Measurements from ENCODE around the gene GGN.
A peak's percentile ranks its signal among the peaks of the same experiment; 100 is the strongest.

Gene GGN

DNA sequence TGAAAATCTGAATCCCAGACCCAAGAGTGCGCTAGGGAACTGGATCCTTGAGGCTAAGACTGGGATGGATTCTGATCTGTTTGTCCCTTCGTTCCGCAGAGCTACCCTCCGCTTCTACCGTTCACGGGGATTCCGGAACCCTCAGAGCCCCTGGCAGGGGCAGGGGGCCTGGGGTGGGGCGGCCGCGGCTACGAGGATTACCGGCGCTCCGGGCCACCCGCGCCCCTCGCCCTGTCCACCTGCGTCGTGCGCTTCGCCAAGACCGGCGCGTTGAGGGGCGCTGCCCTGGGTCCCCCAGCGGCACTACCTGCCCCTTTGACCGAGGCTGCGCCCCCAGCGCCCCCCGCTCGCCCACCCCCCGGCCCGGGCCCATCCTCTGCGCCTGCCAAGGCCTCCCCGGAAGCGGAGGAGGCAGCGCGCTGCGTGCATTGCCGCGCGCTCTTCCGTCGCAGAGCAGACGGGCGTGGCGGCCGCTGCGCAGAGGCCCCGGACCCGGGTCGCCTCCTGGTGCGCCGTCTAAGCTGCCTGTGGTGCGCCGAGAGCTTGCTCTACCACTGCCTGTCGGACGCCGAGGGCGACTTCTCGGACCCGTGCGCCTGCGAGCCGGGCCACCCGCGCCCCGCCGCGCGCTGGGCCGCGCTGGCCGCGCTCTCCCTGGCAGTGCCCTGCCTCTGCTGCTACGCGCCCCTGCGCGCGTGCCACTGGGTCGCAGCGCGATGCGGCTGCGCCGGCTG is 7.7 kb upstream of the GGN start:
- H3K9me3 ChIP-seq (ENCODE audit: control insufficient read depth, insufficient read depth, low read depth, low read length): no peaks in the 10 kb centered on the region
- H3K36me3 ChIP-seq (ENCODE audit: control insufficient read depth, insufficient read depth, low read length): peaks cover 18% of the 10 kb centered on the region
- H3K27me3 ChIP-seq (ENCODE audit: control insufficient read depth, insufficient read depth, low read length): peaks cover 58% of the 10 kb centered on the region
- peaks cover 23% of the 10 kb centered on the region for H3K4me1 ChIP-seq (ENCODE audit: control insufficient read depth, insufficient read depth, low read length)
- H3K4me3 ChIP-seq (ENCODE audit: low read depth, low read length): peak overlapping the region; percentile 56
- H3K9ac ChIP-seq (ENCODE audit: low read length): no peak overlapping the region
- H3K27ac ChIP-seq (ENCODE audit: low read depth, low read length): no peak overlapping the region

DNA sequence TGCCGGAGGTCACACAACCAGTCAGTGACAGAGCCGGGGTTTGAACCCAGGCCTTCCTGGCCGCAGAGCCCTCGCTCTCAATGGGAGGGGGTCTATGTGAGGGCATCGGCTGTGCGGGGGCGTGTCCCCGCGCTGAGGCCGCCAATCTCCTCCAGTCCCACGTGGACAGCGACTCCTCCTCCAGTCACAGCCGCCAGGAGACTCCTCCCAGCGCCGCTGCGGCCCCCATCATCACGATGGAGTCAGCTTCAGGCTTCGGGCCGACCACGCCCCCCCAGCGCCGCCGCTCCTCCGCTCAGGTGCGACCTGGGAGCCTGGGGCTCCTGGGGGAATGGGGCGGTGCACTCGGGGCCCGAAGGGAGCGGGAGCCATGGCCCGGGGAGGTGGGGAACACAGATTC is 6.7 kb upstream of the GGN start:
- no peak overlapping the region for H3K9ac ChIP-seq (ENCODE audit: low read length)
- H3K9me3 ChIP-seq (ENCODE audit: control insufficient read depth, insufficient read depth, low read depth, low read length): no peaks in the 10 kb centered on the region
- H3K4me3 ChIP-seq (ENCODE audit: low read depth, low read length): peak overlapping the region; percentile 56
- no peak overlapping the region for H3K27ac ChIP-seq (ENCODE audit: low read depth, low read length)
- H3K27me3 ChIP-seq (ENCODE audit: control insufficient read depth, insufficient read depth, low read length): peaks cover 49% of the 10 kb centered on the region
- peaks cover 18% of the 10 kb centered on the region for H3K36me3 ChIP-seq (ENCODE audit: control insufficient read depth, insufficient read depth, low read length)
- H3K4me1 ChIP-seq (ENCODE audit: control insufficient read depth, insufficient read depth, low read length): peaks cover 29% of the 10 kb centered on the region

DNA sequence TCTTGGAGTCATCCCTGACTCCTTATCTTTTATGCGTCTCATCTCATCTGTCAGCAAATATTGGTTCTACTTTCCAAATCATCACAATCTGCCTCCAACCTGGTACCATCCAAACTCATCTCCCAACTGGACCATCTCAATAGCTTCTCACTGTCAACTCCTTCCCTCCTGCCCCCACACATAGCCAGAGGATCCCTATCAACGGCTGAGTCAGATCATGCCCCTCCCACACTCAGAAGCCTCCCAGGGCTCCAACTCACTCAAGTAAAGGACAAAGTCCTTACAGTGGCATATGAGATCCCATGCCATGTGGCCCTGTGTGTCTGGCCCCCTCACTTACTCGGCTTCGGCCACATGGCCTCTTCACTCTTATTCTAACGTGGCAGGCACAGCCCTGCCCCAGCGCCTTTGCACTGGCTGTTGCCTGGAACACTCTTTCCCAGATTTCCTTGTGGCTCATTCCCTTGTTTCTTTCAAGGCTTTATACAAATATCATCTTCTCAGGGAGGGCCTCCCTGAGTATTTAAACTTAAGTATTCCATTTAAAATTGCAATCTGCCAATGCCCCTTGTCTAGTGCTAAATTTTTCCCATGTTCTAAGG is 5.0 kb upstream of the GGN start:
- H3K4me1 ChIP-seq (ENCODE audit: control insufficient read depth, insufficient read depth, low read length): peaks cover 29% of the 10 kb centered on the region
- no peak overlapping the region for H3K4me3 ChIP-seq (ENCODE audit: low read depth, low read length)
- H3K9me3 ChIP-seq (ENCODE audit: control insufficient read depth, insufficient read depth, low read depth, low read length): no peaks in the 10 kb centered on the region
- H3K27me3 ChIP-seq (ENCODE audit: control insufficient read depth, insufficient read depth, low read length): peaks cover 32% of the 10 kb centered on the region
- peaks cover 18% of the 10 kb centered on the region for H3K36me3 ChIP-seq (ENCODE audit: control insufficient read depth, insufficient read depth, low read length)
- no peak overlapping the region for H3K9ac ChIP-seq (ENCODE audit: low read length)
- H3K27ac ChIP-seq (ENCODE audit: low read depth, low read length): no peak overlapping the region

DNA sequence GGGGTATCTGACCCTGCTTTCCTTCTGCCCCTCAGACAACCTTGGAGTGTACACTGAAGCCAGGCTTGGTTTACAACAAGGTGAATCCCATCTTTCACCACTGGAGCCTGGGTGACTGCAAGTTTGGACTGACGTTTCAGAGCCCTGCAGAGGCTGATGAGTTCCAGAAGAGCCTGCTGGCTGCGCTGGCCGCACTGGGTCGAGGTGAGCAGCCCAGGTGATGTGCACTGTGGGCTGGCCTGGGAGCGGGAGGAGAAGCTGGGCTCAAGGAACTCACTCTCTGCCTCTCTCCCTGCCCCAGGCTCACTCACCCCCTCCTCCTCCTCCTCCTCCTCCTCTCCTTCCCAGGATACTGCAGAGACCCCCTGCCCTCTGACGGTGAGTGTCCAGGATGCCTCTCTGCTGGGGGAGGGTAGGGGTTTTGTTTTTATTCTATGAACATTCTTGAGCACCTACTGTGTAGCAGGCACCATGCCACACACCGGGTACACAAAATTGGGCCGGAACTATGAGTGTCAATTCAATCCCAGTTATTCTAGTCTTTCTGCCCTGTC is 4.2 kb upstream of the GGN start:
- Histone ChIP-seq H3K4me1 (ENCODE audit: control insufficient read depth, insufficient read depth, low read length) (peaks cover 29% of the 10 kb centered on the region), H3K9me3 (ENCODE audit: control insufficient read depth, insufficient read depth, low read depth, low read length) (no peaks in the 10 kb centered on the region), H3K27me3 (ENCODE audit: control insufficient read depth, insufficient read depth, low read length) (peaks cover 25% of the 10 kb centered on the region), H3K4me3 (ENCODE audit: low read depth, low read length) (no peak overlapping the region), H3K9ac (ENCODE audit: low read length) (no peak overlapping the region), H3K36me3 (ENCODE audit: control insufficient read depth, insufficient read depth, low read length) (peaks cover 18% of the 10 kb centered on the region), H3K27ac (ENCODE audit: low read depth, low read length) (no peak overlapping the region)

DNA sequence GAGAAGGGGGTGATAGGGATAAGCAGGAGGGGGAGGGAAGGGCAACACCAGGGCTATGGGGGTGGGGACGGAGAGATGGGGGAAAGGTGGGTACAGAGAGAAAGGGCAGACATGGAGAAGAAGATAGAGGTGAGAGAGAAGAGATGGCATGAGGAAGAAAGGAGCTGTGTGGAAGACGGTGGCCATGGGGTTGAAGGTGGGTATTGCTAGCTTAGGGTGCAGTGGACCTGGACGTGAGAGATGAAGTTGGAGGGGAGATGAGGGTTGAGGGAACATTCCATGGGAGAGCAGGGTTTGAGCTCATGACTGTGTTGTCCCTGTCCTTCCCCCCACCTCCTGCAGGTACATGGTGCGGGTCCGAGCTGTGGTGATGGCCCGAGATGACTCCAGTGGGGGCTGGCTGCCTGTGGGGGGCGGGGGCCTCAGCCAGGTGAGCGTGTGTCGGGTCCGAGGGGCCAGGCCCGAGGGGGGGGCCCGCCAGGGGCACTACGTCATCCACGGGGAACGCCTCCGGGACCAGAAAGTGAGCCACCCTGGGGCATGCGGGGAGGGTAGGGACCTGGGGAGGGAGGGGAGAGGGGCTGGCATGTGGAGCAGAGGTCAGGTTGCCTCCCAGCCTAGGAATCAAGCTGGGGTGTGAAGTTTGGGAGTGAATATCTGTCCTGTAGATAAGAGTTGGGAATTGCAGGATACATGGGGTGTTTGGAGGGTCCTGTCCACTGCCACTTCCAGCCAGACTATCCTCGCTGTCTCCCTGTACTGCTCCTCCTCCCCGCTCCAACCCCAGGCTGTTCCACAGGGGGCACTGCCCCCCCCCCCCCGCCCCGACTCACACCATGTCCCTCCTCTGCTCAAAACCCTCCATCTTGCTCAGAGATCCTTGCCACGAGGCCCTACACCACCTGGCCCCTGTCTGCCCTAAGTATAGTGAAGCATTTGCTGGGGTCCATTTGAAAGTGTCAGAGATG is 2.4 kb upstream of the GGN start:
- peaks cover 18% of the 10 kb centered on the region for H3K36me3 ChIP-seq (ENCODE audit: control insufficient read depth, insufficient read depth, low read length)
- H3K9me3 ChIP-seq (ENCODE audit: control insufficient read depth, insufficient read depth, low read depth, low read length): no peaks in the 10 kb centered on the region
- no peak overlapping the region for H3K27ac ChIP-seq (ENCODE audit: low read depth, low read length)
- peaks cover 18% of the 10 kb centered on the region for H3K27me3 ChIP-seq (ENCODE audit: control insufficient read depth, insufficient read depth, low read length)
- H3K4me3 ChIP-seq (ENCODE audit: low read depth, low read length): peak overlapping the region; percentile 97
- H3K4me1 ChIP-seq (ENCODE audit: control insufficient read depth, insufficient read depth, low read length): peaks cover 36% of the 10 kb centered on the region
- peak overlapping the region; percentile 34 for H3K9ac ChIP-seq (ENCODE audit: low read length)

DNA sequence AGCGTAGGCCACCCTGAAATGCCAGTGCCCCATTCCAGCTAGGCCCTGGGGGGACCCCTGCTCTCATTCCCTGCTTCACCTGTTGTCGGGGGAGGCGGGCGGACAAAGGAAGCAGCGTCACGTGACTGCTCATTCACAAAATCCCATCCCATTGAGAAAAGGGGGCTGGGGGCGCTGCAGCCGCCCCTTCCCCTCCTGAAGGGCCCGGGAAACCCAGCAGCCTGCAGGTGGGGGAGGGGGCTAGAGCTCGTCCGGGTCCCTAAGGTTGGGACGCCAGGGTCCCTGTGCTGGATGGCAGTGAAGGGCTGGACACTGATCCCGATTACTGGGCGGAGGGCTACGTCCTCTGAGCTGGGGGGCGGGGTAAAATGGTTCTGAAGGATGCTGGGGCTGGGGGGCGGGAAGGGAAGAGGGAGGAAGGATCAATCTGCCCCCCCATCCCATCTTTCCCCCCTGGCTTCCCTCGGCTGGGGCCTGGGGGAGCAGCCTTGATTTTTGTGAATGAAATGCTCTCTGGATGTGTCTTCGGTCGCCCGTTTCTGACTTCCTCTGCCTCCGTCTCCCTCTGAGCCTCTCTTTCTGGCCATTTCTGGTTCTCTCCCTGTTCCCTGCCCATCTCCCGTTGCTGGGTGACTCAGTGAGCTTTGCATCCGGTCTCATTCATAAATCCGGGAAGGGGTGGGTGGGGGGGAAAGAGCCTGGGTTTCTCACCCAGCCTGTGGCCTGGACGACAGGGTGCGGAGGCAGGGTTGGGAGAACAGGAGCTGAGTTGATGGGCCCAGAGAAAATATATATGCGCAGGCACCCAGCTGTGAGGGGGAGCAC is 1.5 kb upstream of the GGN start:
- Histone ChIP-seq H3K9ac (ENCODE audit: low read length) (peak overlapping the region; percentile 81), H3K4me1 (ENCODE audit: control insufficient read depth, insufficient read depth, low read length) (peaks cover 30% of the 10 kb centered on the region), H3K4me3 (ENCODE audit: low read depth, low read length) (peak overlapping the region; percentile 97), H3K27me3 (ENCODE audit: control insufficient read depth, insufficient read depth, low read length) (peaks cover 12% of the 10 kb centered on the region; the same call in 1 of the 2 replicates), H3K9me3 (ENCODE audit: control insufficient read depth, insufficient read depth, low read depth, low read length) (no peaks in the 10 kb centered on the region), H3K27ac (ENCODE audit: low read depth, low read length) (peak overlapping the region; percentile 51; the same call in 1 of the 2 replicates), H3K36me3 (ENCODE audit: control insufficient read depth, insufficient read depth, low read length) (peaks cover 18% of the 10 kb centered on the region)

DNA sequence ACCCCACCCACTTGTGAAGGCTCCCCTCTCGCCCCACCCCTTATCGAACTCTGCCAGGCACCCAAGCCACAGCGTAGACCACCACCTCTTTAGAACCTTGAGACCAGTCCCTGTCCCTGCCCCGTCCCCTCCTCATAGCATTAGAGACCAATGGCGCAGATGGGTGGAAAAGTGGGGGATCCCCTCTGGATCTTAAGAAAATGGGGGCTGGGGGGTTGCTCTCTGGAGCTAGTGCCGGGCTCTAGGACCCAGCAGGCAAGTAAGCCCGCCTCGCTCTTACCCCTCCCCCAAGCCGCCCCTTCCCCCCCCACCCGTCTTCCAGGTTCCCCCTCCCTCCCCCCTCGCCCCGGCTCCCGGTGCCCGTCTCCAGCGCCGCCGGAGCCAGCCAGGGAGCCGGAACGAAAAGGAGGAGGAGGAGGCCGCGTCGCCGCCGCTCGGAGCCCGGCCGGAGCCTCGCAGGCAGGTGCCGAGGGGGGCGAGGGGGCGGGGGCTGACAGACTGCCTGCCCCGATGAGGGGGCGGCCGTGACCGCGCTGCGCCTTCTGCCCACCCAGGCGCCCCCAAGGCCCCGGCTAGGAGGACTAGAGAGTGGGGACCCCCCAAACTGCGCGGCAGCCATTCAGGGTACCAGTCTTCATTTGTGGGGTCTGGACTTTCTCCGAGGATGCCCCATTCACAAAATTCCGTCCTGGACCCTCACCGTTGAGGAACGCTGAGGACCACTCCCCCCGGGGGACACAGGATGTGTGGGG is 691 bp upstream of the GGN start, which contains the start of gene SPRED3:
SPRED3 (plus strand) TSS at position 349 of the 752 bp plus-strand sequence. CDS start 1,606 bp downstream, outside the sequence.
- Histone ChIP-seq H3K9me3 (ENCODE audit: control insufficient read depth, insufficient read depth, low read depth, low read length) (no peaks in the 10 kb centered on the region), H3K4me3 (ENCODE audit: low read depth, low read length) (peak within 1 kb of the TSS; percentile 97), H3K27me3 (ENCODE audit: control insufficient read depth, insufficient read depth, low read length) (peaks cover 12% of the 10 kb centered on the region; the same call in 1 of the 2 replicates), H3K36me3 (ENCODE audit: control insufficient read depth, insufficient read depth, low read length) (peaks cover 21% of the 10 kb centered on the region), H3K27ac (ENCODE audit: low read depth, low read length) (peak within 1 kb of the TSS; percentile 51), H3K9ac (ENCODE audit: low read length) (peak within 1 kb of the TSS; percentile 81), H3K4me1 (ENCODE audit: control insufficient read depth, insufficient read depth, low read length) (peaks cover 25% of the 10 kb centered on the region)

DNA sequence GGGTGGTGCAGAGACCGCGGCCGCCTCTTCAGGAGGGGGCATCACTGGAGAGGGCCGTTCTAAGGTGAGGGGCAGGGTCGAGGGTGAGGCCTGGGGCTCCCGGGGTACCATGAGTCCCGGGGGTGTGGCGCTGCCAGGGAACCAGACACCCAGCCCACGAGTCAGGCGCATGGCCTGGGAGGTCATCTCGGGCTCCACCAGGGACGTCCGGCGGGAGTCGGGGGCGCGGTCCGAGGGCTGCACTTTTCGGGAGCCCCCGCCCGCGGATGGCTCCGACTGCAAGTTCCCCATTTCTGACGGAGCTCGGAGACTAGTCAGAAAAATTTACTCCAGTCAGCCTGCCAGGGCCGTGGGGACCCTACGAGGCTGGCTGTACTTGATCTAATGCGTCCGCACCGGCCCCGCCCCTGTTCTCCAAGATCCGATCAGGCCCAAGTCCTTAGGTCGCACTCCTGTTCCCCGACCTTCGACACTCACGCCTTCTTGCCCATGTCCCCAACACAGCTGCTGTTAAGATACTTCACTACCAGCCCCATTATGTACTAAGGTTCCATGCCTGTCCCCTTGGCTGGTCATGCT is 774 bp downstream of the GGN start:
- Histone ChIP-seq H3K27me3 (ENCODE audit: control insufficient read depth, insufficient read depth, low read length) (peaks cover 12% of the 10 kb centered on the region; the same call in 1 of the 2 replicates), H3K4me1 (ENCODE audit: control insufficient read depth, insufficient read depth, low read length) (peaks cover 23% of the 10 kb centered on the region), H3K27ac (ENCODE audit: low read depth, low read length) (no peak overlapping the region), H3K36me3 (ENCODE audit: control insufficient read depth, insufficient read depth, low read length) (peaks cover 25% of the 10 kb centered on the region), H3K9ac (ENCODE audit: low read length) (no peak overlapping the region), H3K4me3 (ENCODE audit: low read depth, low read length) (peak overlapping the region; percentile 97), H3K9me3 (ENCODE audit: control insufficient read depth, insufficient read depth, low read depth, low read length) (no peaks in the 10 kb centered on the region)

DNA sequence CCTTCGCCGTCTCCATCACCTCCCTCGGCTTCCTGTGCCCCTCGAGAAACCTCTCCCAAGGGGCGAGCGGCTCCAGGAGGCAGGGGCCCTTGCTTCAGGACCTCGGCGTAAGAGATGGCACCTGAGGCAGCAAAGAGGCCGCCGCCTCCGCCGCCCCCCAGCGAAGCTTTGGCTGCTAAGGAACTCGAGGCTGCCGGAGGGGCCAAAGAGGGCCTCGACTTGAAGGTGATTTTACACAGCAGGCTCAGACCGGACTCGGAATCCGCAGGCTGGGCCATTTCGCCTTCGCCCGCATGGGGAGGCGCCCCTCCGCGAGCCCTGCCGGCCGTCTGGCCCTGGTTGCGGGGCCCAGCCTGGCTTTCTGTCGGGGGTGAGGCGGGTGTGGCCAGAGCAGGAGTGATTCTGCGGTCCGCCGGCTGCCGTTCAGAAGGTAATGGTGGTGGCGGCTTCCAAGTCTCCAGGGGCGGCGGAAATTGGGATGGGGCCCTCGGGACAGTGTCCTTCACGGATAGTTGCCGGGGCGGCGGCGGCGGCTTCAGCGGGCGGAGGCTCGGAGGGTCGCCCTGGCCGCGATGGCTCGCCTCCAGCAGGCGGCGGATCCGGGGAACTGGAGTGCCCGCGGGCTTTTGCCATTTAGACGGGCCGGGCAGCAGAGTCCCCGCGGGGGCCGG is 1.4 kb downstream of the GGN start:
- Histone ChIP-seq H3K4me3 (ENCODE audit: low read depth, low read length) (peak overlapping the region; percentile 97), H3K27me3 (ENCODE audit: control insufficient read depth, insufficient read depth, low read length) (peaks cover 12% of the 10 kb centered on the region; the same call in 1 of the 2 replicates), H3K36me3 (ENCODE audit: control insufficient read depth, insufficient read depth, low read length) (peaks cover 25% of the 10 kb centered on the region), H3K4me1 (ENCODE audit: control insufficient read depth, insufficient read depth, low read length) (peaks cover 17% of the 10 kb centered on the region), H3K9me3 (ENCODE audit: control insufficient read depth, insufficient read depth, low read depth, low read length) (no peaks in the 10 kb centered on the region), H3K27ac (ENCODE audit: low read depth, low read length) (no peak overlapping the region), H3K9ac (ENCODE audit: low read length) (no peak overlapping the region)
